ENCODE data around the gene PSMB9. TPM values are rescaled to one million over a fixed set of nuclear protein-coding genes. Genes with fewer than 3 reads are reported as not detected.

PSMB9 gene
- total and polyA plus RNA-seq, 8 donors: 5.4 to 107 (median 13.5) TPM

GRCh38 chr6:32908897-32909296, 54.9 kb downstream of the PSMB9 start:
- WGBS, 5 donors: 60 to 76% (median 71%) methylated on average over 2 of the region's 2 CpGs
- Histone ChIP-seq H3K36me3 (no peaks in the 10 kb centered on the region), H3K4me1 (no peaks in the 10 kb centered on the region), H3K27me3 (peaks cover 0 to 26% (median 0%) of the 10 kb centered on the region in 3 donors), H3K27ac (no peak overlapping the region), H3K9me3 (no peaks in the 10 kb centered on the region), H3K4me3 (no peak overlapping the region)
- no peak for DNase-seq
- intact Hi-C loops (cut with DNase I; ENCODE audit: low total_unique reads): no loop called here
- no peak for TF ChIP-seq EP300 (IDR thresholded peaks at IDR 0.05)
- no peak for TF ChIP-seq POLR2A (IDR thresholded peaks at IDR 0.05)
- TF ChIP-seq POLR2AphosphoS5 (IDR thresholded peaks at IDR 0.05): no peak
- TF ChIP-seq, protein P1, sequence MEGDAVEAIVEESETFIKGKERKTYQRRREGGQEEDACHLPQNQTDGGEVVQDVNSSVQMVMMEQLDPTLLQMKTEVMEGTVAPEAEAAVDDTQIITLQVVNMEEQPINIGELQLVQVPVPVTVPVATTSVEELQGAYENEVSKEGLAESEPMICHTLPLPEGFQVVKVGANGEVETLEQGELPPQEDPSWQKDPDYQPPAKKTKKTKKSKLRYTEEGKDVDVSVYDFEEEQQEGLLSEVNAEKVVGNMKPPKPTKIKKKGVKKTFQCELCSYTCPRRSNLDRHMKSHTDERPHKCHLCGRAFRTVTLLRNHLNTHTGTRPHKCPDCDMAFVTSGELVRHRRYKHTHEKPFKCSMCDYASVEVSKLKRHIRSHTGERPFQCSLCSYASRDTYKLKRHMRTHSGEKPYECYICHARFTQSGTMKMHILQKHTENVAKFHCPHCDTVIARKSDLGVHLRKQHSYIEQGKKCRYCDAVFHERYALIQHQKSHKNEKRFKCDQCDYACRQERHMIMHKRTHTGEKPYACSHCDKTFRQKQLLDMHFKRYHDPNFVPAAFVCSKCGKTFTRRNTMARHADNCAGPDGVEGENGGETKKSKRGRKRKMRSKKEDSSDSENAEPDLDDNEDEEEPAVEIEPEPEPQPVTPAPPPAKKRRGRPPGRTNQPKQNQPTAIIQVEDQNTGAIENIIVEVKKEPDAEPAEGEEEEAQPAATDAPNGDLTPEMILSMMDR (IDR thresholded peaks at IDR 0.05): no peak

Small RNA genes within 50 kb of the gene (small RNA-seq; reads per million reads assigned to genes)
- gene HLA-Z: 0 reads per million in 4 donors

Other genes starting within 250 kb of the PSMB9 start
- gene HLA-DQA1, start 216.8 kb upstream of the PSMB9 start, total RNA-seq: 1 to 10 TPM in 2 of 5 donors, not detected in 3; 1.1 to 6.4 TPM
- 10 to 100 TPM in 2 of 3 donors, 1 to 10 TPM in 1; 5.0 to 16.2 (median 12.5) TPM for gene HLA-DQA1, start 216.8 kb upstream of the PSMB9 start, polyA plus RNA-seq
- gene HLA-DQB1, start 187.5 kb upstream of the PSMB9 start, total RNA-seq: 10 to 100 TPM in 1 of 5 donors, 1 to 10 TPM in 2, not detected in 2; 2.0 to 16.8 (median 4.5) TPM
- gene HLA-DQB1, start 187.5 kb upstream of the PSMB9 start, polyA plus RNA-seq: 10 to 100 TPM; 26.0 to 94.5 (median 31.8) TPM
- 1 to 10 TPM in 1 of 5 donors, not detected in 4; 3.3 TPM for gene HLA-DQA2, start 112.8 kb upstream of the PSMB9 start, total RNA-seq
- under 1 TPM in 1 of 3 donors, not detected in 2; 0.23 TPM for gene HLA-DQA2, start 112.8 kb upstream of the PSMB9 start, polyA plus RNA-seq
- 1 to 10 TPM in 2 of 5 donors, not detected in 3; 1.1 to 4.9 TPM for gene HLA-DQB2, start 90.7 kb upstream of the PSMB9 start, total RNA-seq
- gene HLA-DQB2, start 90.7 kb upstream of the PSMB9 start, polyA plus RNA-seq: 1 to 10 TPM in 1 of 3 donors, not detected in 2; 1.6 TPM
- 10 to 100 TPM in 1 of 5 donors, 1 to 10 TPM in 2, not detected in 2; 1.3 to 62.9 (median 2.9) TPM for gene HLA-DOB, start 37.2 kb upstream of the PSMB9 start, total RNA-seq
- 1 to 10 TPM in 2 of 3 donors, under 1 TPM in 1; 0.81 to 5.0 (median 1.2) TPM for gene HLA-DOB, start 37.2 kb upstream of the PSMB9 start, polyA plus RNA-seq
- gene TAP2, start 15.5 kb upstream of the PSMB9 start, total RNA-seq: 100 to 1,000 TPM in 1 of 5 donors, 10 to 100 TPM in 3, 1 to 10 TPM in 1; 3.8 to 449 (median 12.2) TPM
- gene TAP2, start 15.5 kb upstream of the PSMB9 start, polyA plus RNA-seq: 10 to 100 TPM in 1 of 3 donors, 1 to 10 TPM in 2; 1.2 to 24.6 (median 4.4) TPM
- 10 to 100 TPM in 3 of 5 donors, 1 to 10 TPM in 2; 2.7 to 32.1 (median 16.7) TPM for gene PSMB8, start 10.1 kb upstream of the PSMB9 start, total RNA-seq
- 100 to 1,000 TPM in 2 of 3 donors, 10 to 100 TPM in 1; 88.6 to 177 (median 124) TPM for gene PSMB8, start 10.1 kb upstream of the PSMB9 start, polyA plus RNA-seq
- gene TAP1, start 488 bp upstream of the PSMB9 start, total RNA-seq: 10 to 100 TPM; 16.0 to 54.7 (median 29.6) TPM
- 100 to 1,000 TPM in 1 of 3 donors, 10 to 100 TPM in 2; 10.8 to 117 (median 15.5) TPM for gene TAP1, start 488 bp upstream of the PSMB9 start, polyA plus RNA-seq
- 10 to 100 TPM in 2 of 5 donors, 1 to 10 TPM in 2, not detected in 1; 7.6 to 27.1 (median 13.4) TPM for gene HLA-DMB, start 86.8 kb downstream of the PSMB9 start, total RNA-seq
- gene HLA-DMB, start 86.8 kb downstream of the PSMB9 start, polyA plus RNA-seq: 10 to 100 TPM in 2 of 3 donors, 1 to 10 TPM in 1; 8.1 to 25.3 (median 11.8) TPM
- 100 to 1,000 TPM in 1 of 5 donors, 10 to 100 TPM in 2, 1 to 10 TPM in 1, under 1 TPM in 1; 0.87 to 129 (median 34.4) TPM for gene HLA-DMA, start 98.9 kb downstream of the PSMB9 start, total RNA-seq
- gene HLA-DMA, start 98.9 kb downstream of the PSMB9 start, polyA plus RNA-seq: 10 to 100 TPM; 15.1 to 93.2 (median 30.0) TPM
- 100 to 1,000 TPM; 111 to 538 (median 190) TPM for gene BRD2, start 114.4 kb downstream of the PSMB9 start, total RNA-seq
- gene BRD2, start 114.4 kb downstream of the PSMB9 start, polyA plus RNA-seq: 10 to 100 TPM; 70.7 to 78.7 (median 74.4) TPM
- gene HLA-DOA, start 155.4 kb downstream of the PSMB9 start, total RNA-seq: 1 to 10 TPM in 2 of 5 donors, under 1 TPM in 2, not detected in 1; 0.45 to 3.9 (median 1.9) TPM
- gene HLA-DOA, start 155.4 kb downstream of the PSMB9 start, polyA plus RNA-seq: 1 to 10 TPM in 1 of 3 donors, under 1 TPM in 2; 0.62 to 2.1 (median 0.92) TPM
- gene HLA-DPA1, start 219.5 kb downstream of the PSMB9 start, total RNA-seq: 100 to 1,000 TPM in 1 of 5 donors, 10 to 100 TPM in 3, under 1 TPM in 1; 0.29 to 171 (median 39.7) TPM
- 10 to 100 TPM; 14.3 to 34.1 (median 23.3) TPM for gene HLA-DPA1, start 219.5 kb downstream of the PSMB9 start, polyA plus RNA-seq
- 10 to 100 TPM in 4 of 5 donors, not detected in 1; 10.7 to 46.6 (median 31.9) TPM for gene HLA-DPB1, start 221.8 kb downstream of the PSMB9 start, total RNA-seq
- gene HLA-DPB1, start 221.8 kb downstream of the PSMB9 start, polyA plus RNA-seq: 10 to 100 TPM; 48.3 to 62.2 (median 51.1) TPM